ENCODE measurements around the gene ATP1A2.
A peak's percentile ranks its signal among the peaks of the same experiment; 100 is the strongest.

ATP1A2 gene

GRCh38 chr1:160115545-160116282 is at the start of gene ATP1A2:
TSS of gene ATP1A2 (plus strand) at chr1:160115759. CDS start at chr1:160115862, 103 bp downstream.
- peaks cover 19% of the 10 kb centered on the region for H3K4me1 ChIP-seq (ENCODE audit: control insufficient read depth, insufficient read depth, low read length)
- peak within 1 kb of the TSS; percentile 95 for H3K27ac ChIP-seq (ENCODE audit: low read depth, low read length)
- no peaks in the 10 kb centered on the region for H3K27me3 ChIP-seq (ENCODE audit: control insufficient read depth, insufficient read depth, low read length)
- H3K4me3 ChIP-seq (ENCODE audit: low read length) = peak within 1 kb of the TSS; percentile 55
- H3K36me3 ChIP-seq (ENCODE audit: control insufficient read depth, insufficient read depth, low read length) = no peaks in the 10 kb centered on the region
- H3K9ac ChIP-seq (ENCODE audit: low read length) = peak within 1 kb of the TSS; percentile 56

GRCh38 chr1:160066829-160067745 is 48.5 kb upstream of the ATP1A2 start:
- Histone ChIP-seq H3K4me3 (ENCODE audit: low read length) (no peak overlapping the region), H3K36me3 (ENCODE audit: control insufficient read depth, insufficient read depth, low read length) (no peaks in the 10 kb centered on the region), H3K27me3 (ENCODE audit: control insufficient read depth, insufficient read depth, low read length) (peaks cover 6% of the 10 kb centered on the region), H3K9ac (ENCODE audit: low read length) (no peak overlapping the region), H3K4me1 (ENCODE audit: control insufficient read depth, insufficient read depth, low read length) (peaks cover 3% of the 10 kb centered on the region), H3K27ac (ENCODE audit: low read depth, low read length) (no peak overlapping the region)

DNA sequence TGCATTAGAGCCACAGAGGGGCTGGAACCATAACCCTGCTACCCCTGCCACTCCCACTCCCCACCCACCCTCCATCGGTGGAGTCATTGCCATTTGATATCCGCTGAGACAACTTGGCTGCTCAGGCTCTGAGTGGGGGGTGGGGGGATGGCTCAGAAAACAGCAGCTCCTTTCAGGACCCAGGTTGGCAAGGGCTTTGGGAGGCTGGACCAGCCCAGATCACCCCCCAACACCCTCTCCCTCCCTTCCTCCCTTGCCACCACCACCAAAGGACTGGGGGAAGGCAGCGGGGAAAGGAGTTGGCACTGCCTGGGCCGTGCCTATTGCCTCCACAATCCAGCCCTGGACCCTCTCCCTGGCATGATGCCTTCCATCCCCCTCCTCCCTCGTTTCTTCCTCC is 47.3 kb upstream of the ATP1A2 start:
- H3K27me3 ChIP-seq (ENCODE audit: control insufficient read depth, insufficient read depth, low read length) = peaks cover 6% of the 10 kb centered on the region
- H3K36me3 ChIP-seq (ENCODE audit: control insufficient read depth, insufficient read depth, low read length) = no peaks in the 10 kb centered on the region
- H3K4me3 ChIP-seq (ENCODE audit: low read length) = no peak overlapping the region
- peaks cover 3% of the 10 kb centered on the region for H3K4me1 ChIP-seq (ENCODE audit: control insufficient read depth, insufficient read depth, low read length)
- H3K27ac ChIP-seq (ENCODE audit: low read depth, low read length) = no peak overlapping the region
- H3K9ac ChIP-seq (ENCODE audit: low read length) = no peak overlapping the region

GRCh38 chr1:160069460-160070231 is 45.9 kb upstream of the ATP1A2 start, which contains the start of gene KCNJ10:
TSS of gene KCNJ10 (minus strand) at chr1:160070160. CDS start at chr1:160042532, 27,628 bp downstream.
- Histone ChIP-seq H3K4me1 (ENCODE audit: control insufficient read depth, insufficient read depth, low read length) (peaks cover 3% of the 10 kb centered on the region), H3K27ac (ENCODE audit: low read depth, low read length) (no peak within 1 kb of the TSS), H3K36me3 (ENCODE audit: control insufficient read depth, insufficient read depth, low read length) (no peaks in the 10 kb centered on the region), H3K27me3 (ENCODE audit: control insufficient read depth, insufficient read depth, low read length) (peaks cover 6% of the 10 kb centered on the region), H3K9ac (ENCODE audit: low read length) (no peak within 1 kb of the TSS), H3K4me3 (ENCODE audit: low read length) (peak within 1 kb of the TSS; percentile 80)

DNA sequence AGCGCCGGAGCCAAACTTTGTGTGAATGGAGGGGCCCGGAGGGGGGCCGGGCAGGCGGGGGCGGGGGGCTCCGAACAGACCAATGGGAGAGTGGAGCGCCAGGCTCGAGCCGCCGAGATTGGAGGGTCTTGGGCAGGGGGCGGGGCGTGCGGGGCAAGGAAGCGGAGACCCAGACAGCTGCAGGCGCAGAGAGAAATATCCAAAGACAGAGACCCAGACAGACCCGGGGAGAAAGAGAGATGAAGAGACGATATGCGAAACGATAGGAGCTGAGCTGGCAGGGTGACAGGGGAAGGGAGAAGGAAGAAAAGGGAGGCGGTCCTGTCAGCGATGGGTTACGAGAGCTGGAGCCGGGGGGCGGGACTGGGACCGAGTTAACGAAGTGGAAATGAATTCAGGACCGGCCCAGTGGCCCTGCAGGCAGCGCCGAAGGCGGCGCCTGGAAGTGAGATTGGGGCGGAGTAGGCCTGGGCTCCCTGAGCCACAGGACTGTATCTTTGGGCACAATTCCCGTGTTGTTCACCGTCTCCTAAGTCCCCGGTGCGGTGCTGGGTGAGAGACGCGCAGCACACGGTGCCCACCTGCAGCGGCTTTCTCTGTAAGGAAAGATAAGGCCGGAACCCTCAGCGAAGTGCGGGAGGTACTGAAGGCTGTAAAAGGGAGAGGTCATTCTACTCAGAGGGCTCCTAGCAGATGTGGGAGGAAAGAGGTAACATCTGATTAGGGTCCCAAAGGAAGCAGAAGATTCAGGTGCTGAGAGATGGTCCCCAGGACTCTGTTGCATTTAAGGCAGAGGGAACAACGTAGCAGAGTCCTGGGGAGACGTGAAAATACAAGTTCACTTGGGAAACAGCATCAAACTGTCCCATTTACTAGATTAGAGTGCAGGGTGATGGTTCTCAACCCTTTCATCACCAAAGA is 45.1 kb upstream of the ATP1A2 start:
- H3K27me3 ChIP-seq (ENCODE audit: control insufficient read depth, insufficient read depth, low read length) = peaks cover 6% of the 10 kb centered on the region
- peaks cover 3% of the 10 kb centered on the region for H3K4me1 ChIP-seq (ENCODE audit: control insufficient read depth, insufficient read depth, low read length)
- H3K36me3 ChIP-seq (ENCODE audit: control insufficient read depth, insufficient read depth, low read length) = no peaks in the 10 kb centered on the region
- H3K4me3 ChIP-seq (ENCODE audit: low read length) = peak overlapping the region; percentile 80
- H3K27ac ChIP-seq (ENCODE audit: low read depth, low read length) = no peak overlapping the region
- H3K9ac ChIP-seq (ENCODE audit: low read length) = no peak overlapping the region

GRCh38 chr1:160071289-160071688 is 44.3 kb upstream of the ATP1A2 start:
- H3K27me3 ChIP-seq (ENCODE audit: control insufficient read depth, insufficient read depth, low read length) = peaks cover 6% of the 10 kb centered on the region
- H3K4me1 ChIP-seq (ENCODE audit: control insufficient read depth, insufficient read depth, low read length) = peaks cover 3% of the 10 kb centered on the region
- no peak overlapping the region for H3K27ac ChIP-seq (ENCODE audit: low read depth, low read length)
- no peaks in the 10 kb centered on the region for H3K36me3 ChIP-seq (ENCODE audit: control insufficient read depth, insufficient read depth, low read length)
- H3K9ac ChIP-seq (ENCODE audit: low read length) = no peak overlapping the region
- no peak overlapping the region for H3K4me3 ChIP-seq (ENCODE audit: low read length)

DNA sequence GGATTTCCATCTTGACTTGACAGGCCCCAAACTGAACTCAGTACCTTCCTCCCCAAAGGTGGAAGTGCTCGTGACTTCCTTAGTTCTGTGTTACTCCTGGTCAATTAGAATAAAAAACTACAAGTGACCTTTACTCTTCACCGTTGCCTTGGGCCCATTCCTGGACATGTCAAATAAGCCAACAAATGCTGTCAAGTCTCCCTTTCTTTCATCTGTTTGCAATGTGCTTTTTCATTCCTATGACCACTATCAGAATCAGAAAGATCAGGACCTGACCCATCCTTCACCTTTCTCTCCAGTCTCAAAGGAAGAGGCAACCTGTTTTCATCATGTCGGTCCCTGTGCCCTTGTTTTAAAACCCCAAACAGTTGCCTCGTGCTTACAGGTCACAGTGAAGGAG is 40.7 kb upstream of the ATP1A2 start:
- Histone ChIP-seq H3K4me1 (ENCODE audit: control insufficient read depth, insufficient read depth, low read length) (peaks cover 3% of the 10 kb centered on the region), H3K27ac (ENCODE audit: low read depth, low read length) (no peak overlapping the region), H3K27me3 (ENCODE audit: control insufficient read depth, insufficient read depth, low read length) (peaks cover 2% of the 10 kb centered on the region), H3K4me3 (ENCODE audit: low read length) (no peak overlapping the region), H3K36me3 (ENCODE audit: control insufficient read depth, insufficient read depth, low read length) (no peaks in the 10 kb centered on the region), H3K9ac (ENCODE audit: low read length) (no peak overlapping the region)

DNA sequence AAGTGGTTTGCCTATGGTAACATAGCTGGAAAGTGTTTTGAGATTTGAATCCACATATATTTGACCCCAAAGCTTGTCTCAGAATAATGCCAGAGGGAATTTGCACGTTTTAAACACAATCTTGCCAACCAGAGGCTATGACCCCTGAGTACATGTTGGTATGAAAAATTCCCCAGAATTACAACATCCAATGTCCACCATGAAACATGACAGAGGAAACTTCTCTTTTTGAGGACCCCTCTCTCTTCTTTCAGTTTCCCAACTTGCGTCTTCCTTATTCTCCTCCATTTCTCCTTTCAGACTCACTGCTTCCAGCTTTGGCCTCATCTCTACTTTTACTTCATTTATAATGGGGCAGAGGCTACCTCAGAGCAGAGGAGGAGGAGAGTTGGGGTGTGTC is 39.7 kb upstream of the ATP1A2 start:
- Histone ChIP-seq H3K27me3 (ENCODE audit: control insufficient read depth, insufficient read depth, low read length) (no peaks in the 10 kb centered on the region), H3K4me3 (ENCODE audit: low read length) (no peak overlapping the region), H3K36me3 (ENCODE audit: control insufficient read depth, insufficient read depth, low read length) (no peaks in the 10 kb centered on the region), H3K9ac (ENCODE audit: low read length) (no peak overlapping the region), H3K27ac (ENCODE audit: low read depth, low read length) (no peak overlapping the region), H3K4me1 (ENCODE audit: control insufficient read depth, insufficient read depth, low read length) (peaks cover under 1% of the 10 kb centered on the region)

- Histone ChIP-seq H3K9ac (ENCODE audit: low read length) (no peak overlapping the region), H3K4me3 (ENCODE audit: low read length) (no peak overlapping the region), H3K27ac (ENCODE audit: low read depth, low read length) (no peak overlapping the region), H3K27me3 (ENCODE audit: control insufficient read depth, insufficient read depth, low read length) (no peaks in the 10 kb centered on the region), H3K4me1 (ENCODE audit: control insufficient read depth, insufficient read depth, low read length) (no peaks in the 10 kb centered on the region), H3K36me3 (ENCODE audit: control insufficient read depth, insufficient read depth, low read length) (no peaks in the 10 kb centered on the region)
These were observed 39.3 kb upstream of the ATP1A2 start for GRCh38 chr1:160076295-160076694.

DNA sequence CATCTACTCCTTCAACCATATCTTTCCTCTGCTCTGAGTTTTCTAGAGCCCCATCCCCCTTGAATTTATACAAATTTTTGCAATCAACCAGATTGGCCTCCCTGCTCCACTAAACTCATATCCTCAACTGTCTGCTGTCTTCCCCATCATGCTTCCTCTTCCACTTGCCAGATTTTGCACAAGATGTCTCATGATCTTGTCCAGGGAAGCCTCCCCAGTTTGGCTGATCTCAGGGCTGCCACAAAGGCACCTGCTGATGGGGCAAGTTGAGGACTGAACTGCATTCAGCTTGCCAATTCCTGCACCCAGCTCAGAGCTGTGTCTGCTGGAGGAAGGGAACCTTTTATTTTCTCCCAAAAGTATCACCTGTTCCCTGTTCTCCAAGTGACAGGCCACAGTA is 38.1 kb upstream of the ATP1A2 start:
- no peak overlapping the region for H3K9ac ChIP-seq (ENCODE audit: low read length)
- no peaks in the 10 kb centered on the region for H3K36me3 ChIP-seq (ENCODE audit: control insufficient read depth, insufficient read depth, low read length)
- no peaks in the 10 kb centered on the region for H3K4me1 ChIP-seq (ENCODE audit: control insufficient read depth, insufficient read depth, low read length)
- no peak overlapping the region for H3K4me3 ChIP-seq (ENCODE audit: low read length)
- H3K27me3 ChIP-seq (ENCODE audit: control insufficient read depth, insufficient read depth, low read length) = peaks cover 3% of the 10 kb centered on the region
- H3K27ac ChIP-seq (ENCODE audit: low read depth, low read length) = no peak overlapping the region

DNA sequence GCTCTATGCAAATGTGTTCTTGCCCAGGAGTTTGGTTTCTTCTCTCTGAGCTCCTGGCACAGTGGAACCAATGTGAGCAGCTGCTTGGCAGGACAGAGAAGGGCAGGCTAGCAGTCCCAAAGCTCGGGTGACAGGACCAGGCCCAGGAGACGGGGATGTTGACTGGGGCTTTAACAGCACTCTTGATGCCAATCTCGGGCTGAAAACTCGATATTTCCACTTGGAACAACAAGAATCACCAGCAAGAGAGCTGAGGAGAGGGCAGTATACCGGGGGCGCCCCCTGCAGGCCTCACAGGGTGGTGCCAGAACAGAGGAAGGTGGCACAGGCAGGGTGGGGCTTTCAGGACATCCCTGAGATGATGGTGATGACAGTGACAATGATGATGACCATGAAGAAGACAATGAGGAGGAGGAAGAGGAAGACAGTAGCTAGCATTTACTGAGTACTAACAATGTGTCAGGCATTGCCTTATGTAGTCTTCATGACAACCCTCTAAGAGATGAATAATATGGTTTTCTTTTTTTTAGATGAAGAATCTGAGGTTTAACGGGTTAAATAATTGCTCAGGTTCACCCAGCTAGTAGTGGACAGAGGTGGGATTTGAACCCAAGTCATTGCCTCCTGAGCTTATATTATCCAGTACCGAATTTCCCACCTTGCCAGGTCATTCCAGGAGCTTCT is 36.9 kb upstream of the ATP1A2 start:
- Histone ChIP-seq H3K27ac (ENCODE audit: low read depth, low read length) (no peak overlapping the region), H3K27me3 (ENCODE audit: control insufficient read depth, insufficient read depth, low read length) (peaks cover 5% of the 10 kb centered on the region), H3K4me1 (ENCODE audit: control insufficient read depth, insufficient read depth, low read length) (no peaks in the 10 kb centered on the region), H3K4me3 (ENCODE audit: low read length) (no peak overlapping the region), H3K36me3 (ENCODE audit: control insufficient read depth, insufficient read depth, low read length) (no peaks in the 10 kb centered on the region), H3K9ac (ENCODE audit: low read length) (no peak overlapping the region)

All from rectal smooth muscle tissue (tissue), 1 donor.